NCI-H1436 (cell line): ENCODE measurements around the gene ZNF536.

Experiments used
- DNase-seq: peaks from one replicate; lab custom pipeline; 2025; lab: John Stamatoyannopoulos, UW

ZNF536 gene

GRCh38 chr19:30529876-30530275, 157.7 kb downstream of the ZNF536 start:
- no peak for DNase-seq

DNA sequence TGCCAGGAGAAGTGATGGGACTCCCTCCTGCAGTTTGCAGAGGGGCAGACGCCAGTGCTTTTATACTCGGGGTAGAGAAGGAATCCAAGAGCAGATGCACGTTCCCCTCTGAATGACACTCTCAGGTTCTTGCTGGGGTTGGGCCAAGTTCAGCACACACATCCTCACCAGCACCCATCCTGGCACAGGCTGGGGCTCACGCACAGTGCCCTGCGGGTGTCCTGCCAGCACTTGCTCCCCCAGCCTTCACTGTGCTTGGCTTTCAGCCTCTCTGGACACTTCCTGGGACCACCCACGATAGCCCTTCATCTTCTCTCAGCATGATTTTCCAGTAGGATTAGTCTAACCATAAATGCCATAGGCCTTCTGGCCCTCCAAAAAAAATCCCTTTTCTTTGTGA, 158.6 kb downstream of the ZNF536 start:
- no peak for DNase-seq

DNA sequence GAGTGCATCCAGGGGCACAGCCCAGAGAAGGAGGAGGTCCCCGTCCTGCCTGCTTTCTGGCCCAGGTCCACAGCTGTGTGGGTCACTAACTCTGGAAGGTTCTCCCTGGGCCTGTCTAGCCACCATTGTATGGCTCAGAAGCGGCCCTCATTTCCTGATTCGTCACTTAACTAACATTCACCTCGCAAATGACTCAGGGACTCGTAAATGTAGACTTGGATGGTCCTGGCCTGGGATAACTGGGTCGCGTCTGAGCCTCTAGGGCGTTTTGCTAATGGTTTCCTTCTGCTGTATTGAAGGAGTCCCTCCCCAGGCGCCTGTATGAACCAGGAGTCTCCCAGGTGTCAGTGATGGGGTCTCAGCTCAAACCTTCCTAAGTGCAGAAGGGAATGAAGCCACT, 162.8 kb downstream of the ZNF536 start:
- DNase-seq: no peak

DNA sequence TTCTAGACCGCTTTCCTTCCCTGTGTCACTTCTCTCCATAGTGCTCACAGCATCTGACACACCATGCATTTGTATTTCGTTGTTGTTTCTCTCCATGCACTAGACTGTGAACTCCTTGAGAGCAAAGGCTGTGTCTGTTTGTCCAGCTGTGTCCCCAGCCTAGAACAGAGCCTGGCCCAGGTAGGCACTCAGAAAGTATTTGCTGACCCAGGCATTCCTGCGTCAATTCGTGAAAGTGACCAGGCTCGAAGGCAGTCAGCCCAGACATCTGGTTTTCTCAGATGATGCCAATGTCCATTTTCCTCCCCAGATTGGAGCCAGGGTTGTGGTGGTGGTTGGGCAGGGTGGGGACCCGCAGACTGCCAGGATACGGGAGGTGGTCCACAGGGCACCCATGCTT, 164.8 kb downstream of the ZNF536 start:
- DNase-seq: no peak

- no peak for DNase-seq
Measured at GRCh38 chr19:30539315-30539714, 167.1 kb downstream of the ZNF536 start.

DNA sequence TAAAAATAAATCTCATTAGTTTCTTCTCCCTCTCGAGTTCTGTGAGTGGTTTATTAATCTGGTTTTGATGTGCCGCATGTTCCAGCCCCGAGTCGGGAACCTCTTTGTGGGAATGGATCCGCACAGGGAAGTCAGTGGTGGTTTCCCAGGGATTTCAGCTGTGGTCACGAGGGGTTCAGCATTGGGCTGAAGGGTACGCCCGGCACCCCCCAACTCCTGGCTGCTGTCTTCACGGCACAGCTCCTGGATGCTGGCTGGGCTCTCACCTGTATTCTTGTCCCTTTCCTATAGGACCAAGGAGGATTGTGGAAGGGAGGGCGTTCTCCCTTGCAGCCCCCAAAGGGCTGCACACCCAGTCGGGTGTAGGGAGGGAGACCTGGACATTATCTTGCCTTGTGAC, 167.8 kb downstream of the ZNF536 start:
- DNase-seq: no peak

- no peak for DNase-seq
Measured at GRCh38 chr19:30540761-30541160, 168.6 kb downstream of the ZNF536 start.

GRCh38 chr19:30541575-30541974, 169.4 kb downstream of the ZNF536 start:
- DNase-seq: no peak

GRCh38 chr19:30543243-30543945, 171.2 kb downstream of the ZNF536 start:
- no peak for DNase-seq

GRCh38 chr19:30545752-30546151, 173.6 kb downstream of the ZNF536 start:
- no peak for DNase-seq

DNA sequence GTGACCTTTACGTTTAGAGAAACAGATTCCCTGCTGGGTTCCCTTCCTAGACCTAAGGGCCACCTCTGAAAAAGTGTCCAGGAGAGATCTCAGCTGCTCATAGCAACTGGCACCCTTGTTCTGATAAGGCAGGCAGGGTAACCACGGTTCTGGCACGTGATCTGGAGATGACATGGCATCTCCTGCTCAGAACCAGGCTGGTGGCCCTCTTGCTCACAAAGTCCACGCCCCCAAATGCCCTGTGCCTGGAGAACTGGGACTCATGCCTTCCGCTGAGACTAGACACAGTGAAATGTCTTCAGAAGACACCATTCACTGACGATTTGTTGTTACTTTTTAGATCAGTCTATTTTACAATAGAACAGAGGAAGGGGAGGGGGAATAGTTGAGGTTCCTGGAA, 174.1 kb downstream of the ZNF536 start:
- no peak for DNase-seq

GRCh38 chr19:30547246-30547645, 175.1 kb downstream of the ZNF536 start:
- DNase-seq: no peak

DNA sequence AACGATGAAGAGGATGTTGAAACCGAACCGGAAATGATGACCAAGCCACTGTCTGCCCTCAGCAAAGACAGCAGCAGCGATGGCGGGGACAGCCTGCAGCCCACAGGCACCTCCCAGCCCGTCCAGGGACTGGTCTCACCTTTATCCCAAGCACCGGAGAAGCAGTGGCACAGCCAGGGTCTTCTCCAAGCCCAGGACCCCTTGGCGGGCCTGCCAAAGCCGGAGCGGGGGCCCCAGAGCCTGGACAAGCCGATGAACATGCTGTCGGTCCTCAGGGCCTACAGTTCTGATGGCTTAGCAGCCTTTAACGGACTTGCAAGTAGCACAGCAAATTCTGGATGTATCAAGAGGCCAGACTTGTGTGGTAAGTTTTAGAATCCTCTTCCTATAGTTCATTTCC, 177.0 kb downstream of the ZNF536 start:
- no peak for DNase-seq

GRCh38 chr19:30551271-30551670, 179.1 kb downstream of the ZNF536 start:
- DNase-seq: no peak

GRCh38 chr19:30552593-30552992, 180.4 kb downstream of the ZNF536 start:
- no peak for DNase-seq

GRCh38 chr19:30555075-30555790, 183.0 kb downstream of the ZNF536 start:
- DNase-seq: no peak

DNA sequence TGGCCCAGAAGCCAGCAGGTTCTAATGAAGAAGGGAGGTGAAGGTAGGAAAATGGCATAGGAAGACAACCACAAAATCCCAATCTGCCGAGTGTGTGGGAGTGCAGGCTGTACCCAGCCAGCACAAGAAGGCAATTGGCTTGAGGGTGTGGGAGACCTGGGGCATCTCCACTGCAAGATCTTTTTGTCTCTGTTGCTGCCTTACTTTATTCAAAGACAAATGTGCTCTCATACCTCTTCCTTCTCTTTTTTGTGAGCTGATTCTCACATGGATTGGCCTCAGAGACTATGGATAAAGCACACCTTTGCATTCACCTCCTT, 183.6 kb downstream of the ZNF536 start:
- no peak for DNase-seq

DNA sequence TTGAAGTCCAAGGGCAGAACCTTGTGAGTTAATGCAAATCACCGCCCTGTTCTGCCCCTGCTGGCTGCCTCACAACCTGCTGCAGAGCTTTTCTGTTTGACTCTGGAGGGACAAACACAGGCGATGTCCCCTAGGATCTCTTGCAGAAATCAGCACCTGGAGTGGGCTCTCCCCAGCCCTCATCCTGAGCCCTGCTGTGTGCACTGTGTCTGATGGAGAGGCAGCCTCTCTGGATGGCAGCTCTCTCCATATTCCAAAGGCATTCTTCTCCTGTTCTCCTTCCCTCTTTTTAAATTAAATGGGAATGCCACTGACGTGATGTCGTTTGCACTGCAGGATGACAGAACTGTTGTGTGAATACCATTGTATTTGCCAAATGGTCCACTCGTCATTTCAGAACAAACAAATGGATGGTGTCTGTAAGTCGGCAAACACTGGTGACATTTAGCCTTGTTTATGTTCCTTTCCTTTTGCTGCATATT, 184.1 kb downstream of the ZNF536 start:
- peak; percentile 20 for DNase-seq

GRCh38 chr19:30557212-30557611, 185.0 kb downstream of the ZNF536 start:
- DNase-seq: no peak

- DNase-seq: no peak
Measured at GRCh38 chr19:30557927-30558557, 185.9 kb downstream of the ZNF536 start.

DNA sequence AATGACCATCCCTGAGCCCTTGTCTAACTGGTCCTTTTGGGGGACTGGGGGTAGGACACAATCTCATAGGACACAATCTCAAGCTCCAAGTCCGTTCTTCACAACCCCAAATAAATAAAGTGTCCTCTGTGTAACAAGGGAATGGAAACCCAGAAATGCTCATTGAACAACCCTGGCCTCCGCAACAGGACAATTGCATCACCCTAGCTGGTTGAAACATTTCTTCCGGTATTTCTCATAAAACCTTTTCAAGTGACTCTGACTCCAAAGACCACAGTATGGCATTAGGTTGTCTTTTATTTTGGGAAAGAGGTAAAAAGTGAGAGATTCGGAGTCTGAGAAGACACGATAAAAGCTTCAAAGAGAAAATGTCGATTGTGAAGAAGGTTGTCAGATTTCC, 186.6 kb downstream of the ZNF536 start:
- DNase-seq: no peak

- no peak for DNase-seq
Measured at GRCh38 chr19:30559446-30559845, 187.3 kb downstream of the ZNF536 start.

GRCh38 chr19:30562981-30563380, 190.8 kb downstream of the ZNF536 start:
- no peak for DNase-seq
